Right lobe of liver (tissue), 6 donors: Measurements from ENCODE around the gene TFIP11. TPM values are rescaled to one million over a fixed set of nuclear protein-coding genes. Genes with fewer than 3 reads are reported as not detected.

ENCODE experiments used
- ATAC-seq, 4 donors: fragments of 200-7000 bp; cut with Tn5 transposase; one replicate each; pipeline ENCODE4 v1.9.1; 2020; ENCODE audit warnings: mild to moderate bottlenecking in 4 of 4, moderate library complexity in 4 of 4
- DNase-seq, 3 donors: peaks; one replicate each; pipeline ENCODE4 v3.0.0-alpha.2; 2020
- H3K27ac ChIP-seq, 3 donors: fragments of 200-600 bp; one replicate each; pipeline ENCODE4 v1.8.0; 2022
- H3K27me3 ChIP-seq, 2 donors: fragments of 200-600 bp; one replicate each; pipeline ENCODE4 v1.8.0; 2022
- H3K36me3 ChIP-seq, 4 donors: fragments of 200-600 bp; sonication (generic) in 1 of 4; one replicate each; pipeline versions ENCODE4 v1.5.1 to v1.8.0; 2017 to 2022; ENCODE audit warnings: control low read depth in 1 of 4
- H3K4me1 ChIP-seq, 4 donors: fragments of 200-600 bp; sonication (generic) in 1 of 4; one replicate each; pipeline versions ENCODE4 v1.5.1 to v1.8.0; 2017 to 2022; ENCODE audit warnings: control low read depth in 1 of 4
- H3K4me3 ChIP-seq, 3 donors: fragments of 200-600 bp; one replicate each; pipeline ENCODE4 v1.8.0; 2022
- H3K9me3 ChIP-seq, 4 donors: fragments of 200-600 bp; sonication (generic) in 1 of 4; one replicate each; pipeline versions ENCODE4 v1.5.1 to v1.8.0; 2017 to 2022; ENCODE audit warnings: control low read depth in 1 of 4
- POLR2A ChIP-seq: fragments of 450-650 bp; IDR thresholded peaks from one replicate; pipeline ENCODE4 v1.6.1; 2017; ENCODE audit warnings: antibody characterized with exemption, mild to moderate bottlenecking
- WGBS: methylation state at CpG from one replicate; pipeline ENCODE4 v1.1.6; 2018; ENCODE audit warnings: low coverage, low lambda C conversion rate; ENCODE audit not compliant: insufficient coverage; ENCODE audit errors: missing lambda C conversion rate; 5-methylcytosine and 5-hydroxymethylcytosine counted together
- intact Hi-C, 2 donors: fragments of 100-400 bp; cut with DNase I; formaldehyde crosslinking; loops; one replicate each; pipeline versions ENCODE4 v1.11.2 to v1.14.1; 2022
- total RNA-seq, 6 experiments: library from RNA; depleted of rRNA in 2 of 6; stranded (reverse); fragments of >200 nt in 2 of 6; fragmentation: NEBNext Ultra II Directional in 3 of 6; extraction: Animal tissue kit (Norgen Biotek cat#: 25700) in 3 of 6; gene quantifications; one replicate each; pipeline versions ENCODE4 v1.1.0 to v1.2.4, GENCODE V29; 2016 to 2023
- TF ChIP-seq, protein P1 (sequence below), 4 donors: fragments of 200-600 bp in 3 of 4; fragments of 450-650 bp in 1 of 4; IDR thresholded peaks; one replicate each; pipeline versions ENCODE4 v1.5.1 to v1.8.0; 2016 to 2022; ENCODE audit warnings: antibody characterized with exemption in 4 of 4, mild to moderate bottlenecking in 2 of 4
- donor health status: DM: no; HTN: yes; CAD: no.
- donor health status: DM: no; HTN: no; CAD: no.
- donor health status: DM: no; HTN: no; CAD: no.
- donor health status: DM: no; HTN: yes; CAD: no.
- donor health status: DM: no; HTN: yes; CAD: no.

Gene TFIP11
- total RNA-seq, 6 experiments from 2014 or later: 17.0 to 24.1 (median 21.6) TPM

GRCh38 chr22:26494506-26494905 is 17.8 kb downstream of the TFIP11 start:
- peaks cover 17 to 92% (median 58%) of the 10 kb centered on the region in 4 donors for H3K36me3 ChIP-seq
- DNase-seq (no peak), ATAC-seq (no peak)
- H3K4me1 ChIP-seq: no peaks in the 10 kb centered on the region
- H3K4me3 ChIP-seq: no peak overlapping the region
- intact Hi-C loops: no loop called here
- no peaks in the 10 kb centered on the region for H3K27me3 ChIP-seq
- H3K27ac ChIP-seq: no peak overlapping the region
- H3K9me3 ChIP-seq: no peaks in the 10 kb centered on the region
- TF ChIP-seq, protein P1, sequence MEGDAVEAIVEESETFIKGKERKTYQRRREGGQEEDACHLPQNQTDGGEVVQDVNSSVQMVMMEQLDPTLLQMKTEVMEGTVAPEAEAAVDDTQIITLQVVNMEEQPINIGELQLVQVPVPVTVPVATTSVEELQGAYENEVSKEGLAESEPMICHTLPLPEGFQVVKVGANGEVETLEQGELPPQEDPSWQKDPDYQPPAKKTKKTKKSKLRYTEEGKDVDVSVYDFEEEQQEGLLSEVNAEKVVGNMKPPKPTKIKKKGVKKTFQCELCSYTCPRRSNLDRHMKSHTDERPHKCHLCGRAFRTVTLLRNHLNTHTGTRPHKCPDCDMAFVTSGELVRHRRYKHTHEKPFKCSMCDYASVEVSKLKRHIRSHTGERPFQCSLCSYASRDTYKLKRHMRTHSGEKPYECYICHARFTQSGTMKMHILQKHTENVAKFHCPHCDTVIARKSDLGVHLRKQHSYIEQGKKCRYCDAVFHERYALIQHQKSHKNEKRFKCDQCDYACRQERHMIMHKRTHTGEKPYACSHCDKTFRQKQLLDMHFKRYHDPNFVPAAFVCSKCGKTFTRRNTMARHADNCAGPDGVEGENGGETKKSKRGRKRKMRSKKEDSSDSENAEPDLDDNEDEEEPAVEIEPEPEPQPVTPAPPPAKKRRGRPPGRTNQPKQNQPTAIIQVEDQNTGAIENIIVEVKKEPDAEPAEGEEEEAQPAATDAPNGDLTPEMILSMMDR (IDR thresholded peaks at IDR 0.05): no peak
- TF ChIP-seq POLR2A: no peak

- WGBS: 83% methylated on average over 5 of the region's 9 CpGs
- ATAC-seq (no peak), DNase-seq (no peak)
These were observed 20.1 kb downstream of the TFIP11 start for GRCh38 chr22:26492220-26492619.

GRCh38 chr22:26489447-26490036 is 22.7 kb downstream of the TFIP11 start:
- Histone ChIP-seq H3K27me3 (no peaks in the 10 kb centered on the region), H3K4me3 (no peak overlapping the region), H3K27ac (no peak overlapping the region), H3K36me3 (peaks cover 17 to 70% (median 31%) of the 10 kb centered on the region in 4 donors), H3K9me3 (no peaks in the 10 kb centered on the region), H3K4me1 (peaks cover 0 to 3% (median 0%) of the 10 kb centered on the region in 4 donors)
- intact Hi-C loops: no loop called here
- TF ChIP-seq, protein P1 (IDR thresholded peaks at IDR 0.05): no peak
- no peak for TF ChIP-seq POLR2A
- 71% methylated on average over 4 of the region's 4 CpGs for WGBS
- peak in 1 of 4 donors; percentile 11 for ATAC-seq
- no peak for DNase-seq

More at GRCh38 chr22:26492220-26492619, 20.1 kb downstream of the TFIP11 start:
- TF ChIP-seq, protein P1 (IDR thresholded peaks at IDR 0.05): no peak
- no peak for TF ChIP-seq POLR2A
- H3K27me3 ChIP-seq: no peaks in the 10 kb centered on the region
- no peak overlapping the region for H3K27ac ChIP-seq
- no peaks in the 10 kb centered on the region for H3K4me1 ChIP-seq
- intact Hi-C loops: no loop called here
- no peaks in the 10 kb centered on the region for H3K9me3 ChIP-seq
- H3K4me3 ChIP-seq: no peak overlapping the region
- peaks cover 17 to 90% (median 46%) of the 10 kb centered on the region in 4 donors for H3K36me3 ChIP-seq

- Histone ChIP-seq H3K4me1 (peaks cover 0 to 4% (median 0%) of the 10 kb centered on the region in 4 donors), H3K9me3 (no peaks in the 10 kb centered on the region), H3K27me3 (no peaks in the 10 kb centered on the region), H3K4me3 (no peak overlapping the region), H3K36me3 (peaks cover 8 to 54% (median 19%) of the 10 kb centered on the region in 4 donors), H3K27ac (no peak overlapping the region)
- TF ChIP-seq, protein P1 (IDR thresholded peaks at IDR 0.05): no peak
- no peak for TF ChIP-seq POLR2A
- 50% methylated on average over 2 of the region's 3 CpGs for WGBS
- ATAC-seq (no peak), DNase-seq (no peak)
- intact Hi-C loops: no loop called here
These were observed 24.3 kb downstream of the TFIP11 start for GRCh38 chr22:26487996-26488395.
